T-cell (primary cell): ENCODE data around the gene TMEM151B. TPM values are rescaled to one million over a fixed set of nuclear protein-coding genes. Genes with fewer than 3 reads are reported as not detected.

ENCODE experiments used
- ATAC-seq, 4 experiments: fragments of 200-7000 bp in 3 of 4; fragments of 150-1000 bp in 1 of 4; cut with Tn5 transposase; replicated peaks in 1 of 4; 1 replicate in 3 of 4; 2 replicates in 1 of 4; pipeline ENCODE4 v1.10.0; 2021; ENCODE audit warnings: moderate library complexity in 3 of 4, mild to moderate bottlenecking in 2 of 4, moderate number of reproducible peaks in 1 of 4
- CTCF ChIA-PET, 2 donors: fragments of 300-600 bp; sonication (Branson Sonifier 250); formaldehyde crosslinking; loops; one replicate each; lab custom pipeline; 2022; ENCODE audit warnings: antibody characterized with exemption in 2 of 2; lab: Charles Lee
- POLR2A ChIA-PET, 2 donors: fragments of 300-600 bp; sonication (Branson Sonifier 250); formaldehyde crosslinking; loops; one replicate each; lab custom pipeline; 2022; ENCODE audit warnings: antibody characterized with exemption in 2 of 2; lab: Charles Lee
- DNase-seq, 35 experiments: peaks; one replicate each; pipeline versions ENCODE4 v3.0.0 to v3.0.0-alpha.2; 2013 to 2023
- H3K27ac ChIP-seq: one replicate; pipeline ENCODE4 v1.5.1; 2013; ENCODE audit warnings: low read length
- H3K27me3 ChIP-seq, 2 experiments: replicated peaks in 1 of 2; 1 replicate in 1 of 2; 2 replicates in 1 of 2; pipeline versions ENCODE4 v1.6.1 to v1.7.0; 2013; ENCODE audit warnings: low read length in 1 of 2, mixed read lengths in 1 of 2; ENCODE audit not compliant: control insufficient read depth in 2 of 2, insufficient read depth in 2 of 2; ENCODE audit errors: extremely low read depth in 1 of 2
- H3K36me3 ChIP-seq, 2 donors: 1 replicate in 1 of 2; 2 replicates in 1 of 2; pipeline versions ENCODE4 v1.6.1 to v1.7.0; 2013; ENCODE audit warnings: low read length in 1 of 2; ENCODE audit not compliant: control insufficient read depth in 2 of 2, insufficient read depth in 1 of 2; ENCODE audit errors: extremely low read depth in 1 of 2
- H3K4me1 ChIP-seq, 2 experiments: 1 replicate in 1 of 2; 2 replicates in 1 of 2; pipeline versions ENCODE4 v1.6.1 to v1.7.0; 2013; ENCODE audit warnings: low read length in 2 of 2, mixed read lengths in 1 of 2; ENCODE audit not compliant: insufficient read depth in 2 of 2, control insufficient read depth in 1 of 2; ENCODE audit errors: extremely low read depth in 1 of 2
- H3K4me3 ChIP-seq, 2 donors: 1 replicate in 1 of 2; 2 replicates in 1 of 2; pipeline versions ENCODE4 v1.5.1 to v1.7.0; 2013; ENCODE audit warnings: mild to moderate bottlenecking in 2 of 2, low read length in 1 of 2, moderate library complexity in 1 of 2; ENCODE audit not compliant: control insufficient read depth in 1 of 2; ENCODE audit errors: extremely low read depth in 1 of 2
- H3K9me3 ChIP-seq: 2 replicates; pipeline ENCODE4 v1.7.0; 2013
- H3K27ac Mint-ChIP-seq, 2 donors: one replicate each; pipeline ENCODE4 v1.8.0; 2020 to 2021; ENCODE audit warnings: mild to moderate bottlenecking in 2 of 2, mixed read lengths in 2 of 2
- H3K27me3 Mint-ChIP-seq, 2 donors: one replicate each; pipeline ENCODE4 v1.8.0; 2021 to 2022; ENCODE audit warnings: mixed read lengths in 2 of 2
- H3K36me3 Mint-ChIP-seq: one replicate; pipeline ENCODE4 v1.8.0; 2021; ENCODE audit warnings: mixed read lengths
- H3K4me1 Mint-ChIP-seq, 3 donors: one replicate each; pipeline ENCODE4 v1.8.0; 2020 to 2022; ENCODE audit warnings: mixed read lengths in 3 of 3, mild to moderate bottlenecking in 1 of 3
- H3K4me3 Mint-ChIP-seq, 3 donors: one replicate each; pipeline ENCODE4 v1.8.0; 2020 to 2022; ENCODE audit warnings: mild to moderate bottlenecking in 3 of 3, mixed read lengths in 3 of 3, moderate library complexity in 3 of 3
- H3K9me3 Mint-ChIP-seq, 3 donors: one replicate each; pipeline ENCODE4 v1.8.0; 2020 to 2022; ENCODE audit warnings: mixed read lengths in 3 of 3
- WGBS: methylation state at CpG from one replicate; pipeline ENCODE4 v1.1.5; 2013; ENCODE audit warnings: missing lambda C conversion rate; ENCODE audit not compliant: insufficient coverage; 5-methylcytosine and 5-hydroxymethylcytosine counted together
- total RNA-seq, 35 experiments: library from RNA in 6 of 35; stranded (reverse) in 6 of 35; fragments of 120-200 nt in 1 of 35; gene quantifications; one replicate each; pipeline versions ENCODE4 v1.2.1 to v1.2.4 and lab custom pipeline; 2013 to 2026

The TMEM151B gene
- total RNA-seq, 5 donors from 2014 or later (not counting 1 experiment from before 2014, with no cell fraction given), result 0.13 to 0.18 (median 0.14) TPM; not detected in 2

DNA sequence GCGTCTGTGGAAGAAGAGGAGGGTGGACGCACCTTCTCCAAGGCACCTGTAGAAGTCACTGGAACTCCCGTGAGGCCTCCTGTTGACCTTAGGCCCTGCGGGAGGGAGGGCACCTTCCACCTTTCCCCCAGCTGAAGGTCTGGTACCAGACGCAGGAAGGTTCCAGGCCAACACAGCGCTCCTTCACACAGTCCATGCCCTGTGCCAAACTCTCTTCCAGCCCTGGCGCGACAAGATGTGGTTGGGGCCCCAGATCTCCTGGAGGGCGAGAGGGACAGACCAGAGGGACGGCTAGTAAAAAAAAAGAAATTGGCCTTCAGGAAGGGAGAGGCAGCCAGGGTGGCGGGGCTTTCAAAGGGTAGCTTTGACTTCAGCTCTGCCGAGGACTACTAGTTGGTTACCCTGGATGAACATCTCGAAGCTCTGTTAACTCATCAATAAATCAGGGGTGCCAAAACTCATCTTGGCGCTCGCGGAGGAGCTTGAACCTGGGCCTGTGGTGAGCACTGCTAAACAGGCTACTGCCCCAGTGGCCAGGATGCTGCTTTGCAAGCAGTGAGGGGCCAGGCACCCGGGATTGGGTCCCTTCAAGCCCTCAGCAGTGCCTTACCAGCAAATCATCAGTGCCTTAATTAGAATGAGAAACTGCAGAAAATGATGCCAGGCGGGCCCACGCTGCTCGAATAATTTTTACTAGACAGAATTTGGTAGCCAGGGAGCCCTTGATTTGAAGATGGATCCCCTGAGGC lies 28.0 kb downstream of the TMEM151B start:
- Mint-ChIP-seq H3K9me3 (no peaks in the 10 kb centered on the region), H3K36me3 (peaks cover 24% of the 10 kb centered on the region), H3K27me3 (peaks cover 32 to 42% of the 10 kb centered on the region in 2 donors), H3K4me3 (peak overlapping the region; percentile 46 to 64 (median 47)), H3K27ac (no peak overlapping the region), H3K4me1 (peaks cover 11 to 14% (median 13%) of the 10 kb centered on the region in 3 donors)
- ChIA-PET POLR2A (no interaction called here), CTCF (no interaction called here)
- Histone ChIP-seq H3K27me3 (peaks cover 8 to 46% of the 10 kb centered on the region in 2 experiments), H3K4me3 (no peak overlapping the region), H3K4me1 (peaks cover 3 to 15% of the 10 kb centered on the region in 2 experiments), H3K36me3 (peaks cover 12 to 24% of the 10 kb centered on the region in 2 donors), H3K9me3 (no peaks in the 10 kb centered on the region), H3K27ac (no peak overlapping the region)
- no peak for ATAC-seq
- 75% methylated on average over 18 of the region's 20 CpGs for WGBS
- DNase-seq, result no peak

DNA sequence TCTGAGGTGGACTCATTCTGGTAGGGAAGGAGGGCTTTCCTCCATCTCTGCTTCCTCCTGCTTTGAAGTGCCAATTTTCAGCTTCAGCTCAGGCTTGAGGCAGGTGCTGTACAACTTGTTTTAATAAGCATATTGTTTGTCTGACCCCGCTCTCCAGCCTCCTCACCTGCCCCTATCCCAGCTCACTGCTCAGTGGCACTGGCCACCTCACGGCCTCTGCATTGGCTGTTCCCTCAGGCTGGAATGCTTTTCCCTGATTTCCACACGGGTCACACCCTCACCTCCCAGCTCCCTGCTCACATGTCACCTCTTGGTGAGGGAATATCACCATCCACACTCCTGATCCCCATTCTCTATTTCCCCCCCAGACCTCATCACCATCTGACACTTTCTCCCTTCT lies 28.6 kb downstream of the TMEM151B start:
- Histone ChIP-seq H3K9me3 (no peaks in the 10 kb centered on the region), H3K4me3 (no peak overlapping the region), H3K27ac (no peak overlapping the region), H3K36me3 (peaks cover 12 to 31% of the 10 kb centered on the region in 2 donors), H3K4me1 (peaks cover 3 to 15% of the 10 kb centered on the region in 2 experiments), H3K27me3 (peaks cover 8 to 40% of the 10 kb centered on the region in 2 experiments)
- peaks cover 24% of the 10 kb centered on the region for H3K36me3 Mint-ChIP-seq
- no peaks in the 10 kb centered on the region for H3K9me3 Mint-ChIP-seq
- peak overlapping the region in 1 of 3 donors; percentile 44 for H3K4me3 Mint-ChIP-seq
- WGBS, result 89% methylated on average over 3 of the region's 3 CpGs
- CTCF ChIA-PET, result interaction anchor here in 1 of 2 donors (0.6 kb wide), 1 partner anchor 45 kb away, joined by 3 read pairs; no protein-coding TSS in a partner anchor
- peaks cover 26 to 36% of the 10 kb centered on the region in 2 donors for H3K27me3 Mint-ChIP-seq
- DNase-seq (no peak), ATAC-seq (no peak)
- POLR2A ChIA-PET, result no interaction called here
- H3K4me1 Mint-ChIP-seq, result peaks cover 11 to 14% (median 13%) of the 10 kb centered on the region in 3 donors
- H3K27ac Mint-ChIP-seq, result no peak overlapping the region

DNA sequence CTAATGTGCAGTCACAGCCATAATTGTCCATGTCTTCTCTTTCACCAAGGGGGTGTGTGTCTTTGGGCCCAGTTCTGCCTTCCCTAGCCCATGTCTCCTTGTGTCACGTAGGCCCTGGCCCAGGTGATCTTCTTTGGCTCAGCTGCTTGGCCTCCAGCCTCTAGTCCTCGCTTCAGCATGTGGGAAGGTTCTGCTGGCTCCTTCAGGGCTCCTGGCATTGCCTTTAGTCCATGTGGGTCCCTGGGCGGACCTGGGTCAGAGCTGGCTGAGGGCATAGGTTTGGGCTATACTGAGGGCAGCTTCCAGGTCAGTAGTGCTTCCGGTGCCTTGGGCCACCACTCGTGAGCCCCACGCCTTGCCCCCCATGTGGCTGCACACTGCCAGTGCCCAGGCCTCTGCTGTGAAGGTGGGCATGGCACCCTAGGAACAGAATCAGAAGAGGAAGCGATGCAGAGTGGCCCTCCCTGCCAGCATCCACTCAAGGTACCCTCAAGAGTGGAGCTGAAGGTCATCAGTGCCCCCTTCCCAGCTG lies 30.1 kb downstream of the TMEM151B start:
- no peak for ATAC-seq
- Mint-ChIP-seq H3K36me3 (peaks cover 31% of the 10 kb centered on the region), H3K4me1 (peaks cover 11 to 14% (median 13%) of the 10 kb centered on the region in 3 donors), H3K27ac (no peak overlapping the region), H3K27me3 (peaks cover 15 to 22% of the 10 kb centered on the region in 2 donors), H3K9me3 (no peaks in the 10 kb centered on the region), H3K4me3 (no peak overlapping the region)
- no peak for DNase-seq
- Histone ChIP-seq H3K36me3 (peaks cover 12 to 46% of the 10 kb centered on the region in 2 donors), H3K27me3 (peaks cover 4 to 26% of the 10 kb centered on the region in 2 experiments), H3K27ac (no peak overlapping the region), H3K9me3 (no peaks in the 10 kb centered on the region), H3K4me1 (peaks cover 3 to 15% of the 10 kb centered on the region in 2 experiments), H3K4me3 (no peak overlapping the region)
- 81% methylated on average over 6 of the region's 7 CpGs for WGBS
- POLR2A ChIA-PET, result no interaction called here
- CTCF ChIA-PET, result no interaction called here

DNA sequence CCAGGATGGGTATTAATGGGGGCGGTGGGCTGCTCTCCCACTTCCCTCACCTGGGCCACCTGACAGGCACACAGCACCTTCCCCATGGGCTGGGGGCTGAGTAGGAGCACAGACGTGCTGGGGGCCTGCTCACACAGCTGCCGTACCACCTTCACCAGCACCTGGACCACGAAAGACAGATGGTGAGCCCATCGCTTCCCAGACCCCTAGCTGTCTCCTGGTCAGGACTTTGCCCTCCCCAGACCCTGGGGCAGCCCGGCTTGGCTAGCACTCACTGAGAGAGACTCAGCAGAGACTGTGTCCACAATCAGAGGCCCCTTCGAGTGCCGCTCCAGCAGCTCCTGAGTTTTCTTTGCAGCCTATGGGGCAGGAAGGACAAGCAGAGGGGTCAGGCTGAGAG lies 30.9 kb downstream of the TMEM151B start:
- no peak overlapping the region for H3K4me3 ChIP-seq
- 99% methylated on average over 7 of the region's 8 CpGs for WGBS
- peaks cover 37% of the 10 kb centered on the region for H3K36me3 Mint-ChIP-seq
- ChIA-PET POLR2A (no interaction called here), CTCF (interaction anchor here in 1 of 2 donors (0.7 to 1.3 kb wide), 2 partner anchors 10 to 600 kb away, joined by 3 read pairs; no protein-coding TSS in a partner anchor)
- H3K36me3 ChIP-seq, result peaks cover 12 to 53% of the 10 kb centered on the region in 2 donors
- ATAC-seq (no peak), DNase-seq (no peak)
- no peaks in the 10 kb centered on the region for H3K9me3 ChIP-seq
- H3K4me3 Mint-ChIP-seq, result no peak overlapping the region
- H3K27ac ChIP-seq, result no peak overlapping the region
- H3K27me3 Mint-ChIP-seq, result peaks cover 11 to 16% of the 10 kb centered on the region in 2 donors
- H3K4me1 Mint-ChIP-seq, result peaks cover 11 to 14% (median 13%) of the 10 kb centered on the region in 3 donors
- no peak overlapping the region for H3K27ac Mint-ChIP-seq
- H3K4me1 ChIP-seq, result peaks cover 3 to 15% of the 10 kb centered on the region in 2 experiments
- H3K9me3 Mint-ChIP-seq, result no peaks in the 10 kb centered on the region
- peaks cover under 1 to 21% of the 10 kb centered on the region in 2 experiments for H3K27me3 ChIP-seq

DNA sequence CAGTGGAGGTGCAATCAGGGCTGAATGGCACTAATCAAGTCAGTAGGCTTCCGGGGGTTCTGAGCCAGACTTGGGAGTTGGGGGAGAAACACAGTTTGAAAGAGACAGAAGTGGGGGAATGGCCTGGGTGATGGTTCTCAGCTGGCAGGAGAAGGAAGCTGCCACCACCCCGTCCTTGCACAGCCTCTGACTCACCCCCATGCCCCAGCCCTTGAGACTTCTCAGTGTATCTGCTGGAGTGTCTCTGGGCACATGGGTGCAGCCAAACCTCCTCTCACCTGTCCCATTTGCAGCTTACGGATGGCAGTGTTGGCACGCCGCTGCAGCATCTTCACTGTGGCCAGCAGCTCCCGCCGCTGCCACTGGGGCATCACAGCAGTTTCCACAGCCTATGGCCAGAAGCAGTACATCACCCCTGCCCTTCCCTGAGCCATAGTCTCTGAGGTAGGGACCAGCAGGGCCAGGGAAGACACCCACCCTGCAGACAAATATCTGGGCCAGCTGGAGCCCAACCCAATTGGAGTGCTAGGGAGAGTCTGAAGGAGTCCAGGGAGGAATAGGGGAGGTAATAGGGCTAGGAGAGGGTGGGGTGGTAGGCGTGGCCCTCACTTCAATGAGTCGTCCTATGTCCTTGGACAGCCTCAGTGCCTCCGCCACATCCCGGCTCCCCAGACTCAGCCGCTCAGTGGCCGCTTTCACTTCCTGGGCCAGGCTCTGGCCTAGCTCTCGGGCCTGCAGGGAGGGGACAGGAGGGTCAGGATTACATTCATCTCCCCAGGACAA lies 31.7 kb downstream of the TMEM151B start:
- no peaks in the 10 kb centered on the region for H3K9me3 ChIP-seq
- ChIA-PET CTCF (interaction anchor here in 1 of 2 donors (0.7 to 1.3 kb wide), 2 partner anchors 9 to 601 kb away, joined by 3 read pairs; no protein-coding TSS in a partner anchor), POLR2A (no interaction called here)
- H3K27ac Mint-ChIP-seq, result no peak overlapping the region
- H3K4me3 ChIP-seq, result no peak overlapping the region
- H3K27me3 ChIP-seq, result peaks cover 0 to 12% of the 10 kb centered on the region in 2 experiments
- peaks cover 12 to 61% of the 10 kb centered on the region in 2 donors for H3K36me3 ChIP-seq
- peaks cover 2 to 8% of the 10 kb centered on the region in 2 donors for H3K27me3 Mint-ChIP-seq
- no peaks in the 10 kb centered on the region for H3K9me3 Mint-ChIP-seq
- 96% methylated on average over 9 of the region's 14 CpGs for WGBS
- DNase-seq (no peak), ATAC-seq (no peak)
- H3K27ac ChIP-seq, result no peak overlapping the region
- H3K36me3 Mint-ChIP-seq, result peaks cover 40% of the 10 kb centered on the region
- H3K4me1 ChIP-seq, result peaks cover 3 to 12% of the 10 kb centered on the region in 2 experiments
- H3K4me3 Mint-ChIP-seq, result no peak overlapping the region
- H3K4me1 Mint-ChIP-seq, result peaks cover 5 to 7% (median 5%) of the 10 kb centered on the region in 3 donors

DNA sequence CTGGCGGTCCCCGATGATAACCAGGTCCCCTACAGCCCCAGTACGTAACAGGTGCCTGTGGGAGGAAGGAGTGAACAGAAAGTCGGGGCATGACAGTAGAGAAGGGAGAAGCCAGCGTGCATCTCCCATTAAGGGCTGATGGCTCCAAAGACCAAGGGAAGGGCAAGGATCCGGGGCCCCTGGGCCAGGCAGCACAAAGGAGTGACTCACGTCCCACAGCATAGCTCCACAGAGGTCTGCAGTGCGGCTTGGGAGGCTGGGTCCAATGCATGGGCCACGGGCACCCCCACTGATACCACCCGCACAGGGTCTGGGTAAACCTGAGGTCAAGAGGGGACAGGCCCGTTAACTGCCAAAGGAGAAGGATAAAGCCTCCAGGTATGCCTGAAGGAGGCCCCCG lies 32.6 kb downstream of the TMEM151B start:
- no peak for ATAC-seq
- Histone ChIP-seq H3K9me3 (no peaks in the 10 kb centered on the region), H3K4me1 (peaks cover 0 to 4% of the 10 kb centered on the region in 2 experiments), H3K4me3 (no peak overlapping the region), H3K36me3 (peaks cover 12 to 70% of the 10 kb centered on the region in 2 donors), H3K27me3 (peaks cover 0 to 6% of the 10 kb centered on the region in 2 experiments), H3K27ac (no peak overlapping the region)
- H3K27me3 Mint-ChIP-seq, result peaks cover 0 to 6% of the 10 kb centered on the region in 2 donors
- POLR2A ChIA-PET, result no interaction called here
- no peak overlapping the region for H3K4me3 Mint-ChIP-seq
- H3K9me3 Mint-ChIP-seq, result no peaks in the 10 kb centered on the region
- H3K27ac Mint-ChIP-seq, result no peak overlapping the region
- DNase-seq, result no peak
- CTCF ChIA-PET, result no interaction called here
- peaks cover 46% of the 10 kb centered on the region for H3K36me3 Mint-ChIP-seq
- 99% methylated on average over 9 of the region's 12 CpGs for WGBS
- H3K4me1 Mint-ChIP-seq, result peaks cover 1 to 3% (median 2%) of the 10 kb centered on the region in 3 donors
